GM18907 (cell line): ENCODE data around the gene CNTN5.

Experiments used
- ATAC-seq: cut with Tn5 transposase; IDR thresholded peaks from one replicate; pipeline ENCODE4 v1.9.1; 2021; ENCODE audit warnings: mild to moderate bottlenecking, moderate library complexity; ENCODE audit not compliant: unreplicated experiment

The CNTN5 gene

GRCh38 chr11:99501655-99502054 is 480.9 kb downstream of the CNTN5 start:
- ATAC-seq = no peak

- ATAC-seq = no peak
These were observed 484.6 kb downstream of the CNTN5 start for GRCh38 chr11:99505316-99505715.

- ATAC-seq = no peak
These were observed 485.1 kb downstream of the CNTN5 start for GRCh38 chr11:99505831-99506230.

- no peak for ATAC-seq
These were observed 489.1 kb downstream of the CNTN5 start for GRCh38 chr11:99509863-99510262.

GRCh38 chr11:99513368-99513767 is 492.6 kb downstream of the CNTN5 start:
- no peak for ATAC-seq

GRCh38 chr11:99519095-99519494 is 498.3 kb downstream of the CNTN5 start:
- ATAC-seq = no peak

- ATAC-seq = no peak
These were observed 501.9 kb downstream of the CNTN5 start for GRCh38 chr11:99522467-99523173.

GRCh38 chr11:99531468-99531867 is 510.7 kb downstream of the CNTN5 start:
- no peak for ATAC-seq

GRCh38 chr11:99534812-99535211 is 514.1 kb downstream of the CNTN5 start:
- peak; percentile 78 for ATAC-seq

GRCh38 chr11:99535406-99535805 is 514.7 kb downstream of the CNTN5 start:
- ATAC-seq = peak; percentile 90

GRCh38 chr11:99535819-99536218 is 515.1 kb downstream of the CNTN5 start:
- peak; percentile 92 for ATAC-seq

- no peak for ATAC-seq
These were observed 516.9 kb downstream of the CNTN5 start for GRCh38 chr11:99537681-99538080.

- no peak for ATAC-seq
These were observed 524.9 kb downstream of the CNTN5 start for GRCh38 chr11:99545616-99546015.

GRCh38 chr11:99548264-99548663 is 527.5 kb downstream of the CNTN5 start:
- ATAC-seq = no peak

GRCh38 chr11:99554232-99554903 is 533.6 kb downstream of the CNTN5 start:
- peak; percentile 76 for ATAC-seq

GRCh38 chr11:99555486-99555885 is 534.7 kb downstream of the CNTN5 start:
- peak; percentile 60 for ATAC-seq

- peak; percentile 78 for ATAC-seq
These were observed 544.6 kb downstream of the CNTN5 start for GRCh38 chr11:99565333-99565732.

- ATAC-seq = no peak
These were observed 546.7 kb downstream of the CNTN5 start for GRCh38 chr11:99567334-99567956.

- peak; percentile 46 for ATAC-seq
These were observed 548.1 kb downstream of the CNTN5 start for GRCh38 chr11:99568808-99569207.

- peak; percentile 94 for ATAC-seq
These were observed 550.3 kb downstream of the CNTN5 start for GRCh38 chr11:99571094-99571493.

GRCh38 chr11:99584830-99585229 is 564.1 kb downstream of the CNTN5 start:
- no peak for ATAC-seq

- ATAC-seq = no peak
These were observed 564.9 kb downstream of the CNTN5 start for GRCh38 chr11:99585606-99586005.
